ENCODE data around the gene CLRN2.

- TF ChIP-seq CTCF (IDR thresholded peaks at IDR 0.05; ENCODE audit: low read depth, low read length, missing input control), result no peak
- TF ChIP-seq YY1 (IDR thresholded peaks at IDR 0.05), result peak; percentile 52
- TF ChIP-seq REST (IDR thresholded peaks at IDR 0.05), result peak; percentile 53
- TF ChIP-seq MAX (IDR thresholded peaks at IDR 0.05), result peak; percentile 38
- peak in 1 of 2 donors; percentile 58 for TF ChIP-seq JUND (IDR thresholded peaks at IDR 0.05)
- no peak for TF ChIP-seq ATF3 (IDR thresholded peaks at IDR 0.05)
- peak; percentile 74 for TF ChIP-seq FOXA1 (IDR thresholded peaks at IDR 0.05)
- TF ChIP-seq TAF1 (conservative IDR thresholded peaks at IDR 0.05), result no peak
- TF ChIP-seq EGR1 (IDR thresholded peaks at IDR 0.05; ENCODE audit: low read depth in 2 of 2), result no peak
- TF ChIP-seq HNF4G (IDR thresholded peaks at IDR 0.05), result no peak
- TF ChIP-seq ZBTB33 (IDR thresholded peaks at IDR 0.05), result peak; percentile 39
These were observed 25.2 kb upstream of the CLRN2 start for GRCh38 chr4:17489721-17490120.

Data from liver (tissue), 3 donors.